OCI-LY3 (cell line): ENCODE data around the gene L3MBTL4.
"Not testable (repeated sequence)": the region's sequence is repeated elsewhere in the genome, so short reads cannot be mapped to it uniquely, and the experiment has no call there.

Experiments
- H2AFZ ChIP-seq: fragments of 200-600, 300-600 bp; shearing (Covaris generic); 2 replicates; pipeline ENCODE4 v1.6.0; 2014; ENCODE audit warnings: antibody characterized with exemption, low read depth, low read length
- H3K27ac ChIP-seq: fragments of 200-600, 300-600 bp; sonication (generic); 2 replicates; pipeline ENCODE4 v1.5.1; 2014; ENCODE audit warnings: mild to moderate bottlenecking, low read length, moderate library complexity, mixed read lengths
- H3K27me3 ChIP-seq: fragments of 200-600, 300-600 bp; sonication (generic); 2 replicates; pipeline ENCODE4 v1.6.1; 2014; ENCODE audit warnings: low read depth, low read length, mixed read lengths
- H3K36me3 ChIP-seq: fragments of 200-600, 300-600 bp; sonication (generic); replicated peaks from 2 replicates; pipeline ENCODE3; 2014; ENCODE audit warnings: low read depth, low read length, mixed read lengths
- H3K4me1 ChIP-seq: fragments of 300-600, 200-600 bp; sonication (generic); 2 replicates; pipeline ENCODE4 v1.6.1; 2014; ENCODE audit warnings: low read length, mixed read lengths
- H3K4me2 ChIP-seq: fragments of 200-600, 300-600 bp; sonication (generic); 2 replicates; pipeline ENCODE4 v1.6.1; 2014; ENCODE audit warnings: low read length, mixed read lengths
- H3K4me3 ChIP-seq: fragments of 300-600, 200-600 bp; sonication (generic); 2 replicates; pipeline ENCODE4 v1.5.1; 2014; ENCODE audit warnings: antibody characterized with exemption, mild to moderate bottlenecking, low read length, moderate library complexity
- H3K79me2 ChIP-seq: fragments of 300-600, 200-600 bp; shearing (Covaris generic); 2 replicates; pipeline ENCODE4 v1.6.1; 2014; ENCODE audit warnings: mild to moderate bottlenecking, low read length, mixed read lengths
- H3K9ac ChIP-seq: fragments of 300-600, 200-600 bp; shearing (Covaris generic); 2 replicates; pipeline ENCODE4 v1.6.0; 2014; ENCODE audit warnings: mild to moderate bottlenecking, low read length, moderate library complexity
- H3K9me3 ChIP-seq: fragments of 200-600, 300-600 bp; shearing (Covaris generic); 2 replicates; pipeline ENCODE4 v1.6.1; 2014; ENCODE audit warnings: low read length, mixed read lengths; ENCODE audit not compliant: insufficient read depth
- H4K20me1 ChIP-seq: fragments of 200-600, 300-600 bp; sonication (generic); 2 replicates; pipeline ENCODE4 v1.6.1; 2016; ENCODE audit warnings: low read length, mixed read lengths; ENCODE audit not compliant: insufficient read depth
- CTCF ChIP-seq: fragments of 200-600, 300-600 bp; sonication (generic); IDR thresholded peaks from 2 replicates; pipeline ENCODE4 v1.5.1; 2014; ENCODE audit warnings: antibody characterized with exemption, low read length, low read depth
- EZH2phosphoT487 ChIP-seq: fragments of 200-600 bp; shearing (Covaris generic); IDR thresholded peaks from 2 replicates; pipeline ENCODE4 v1.6.1; 2018; ENCODE audit warnings: antibody characterized with exemption, mixed run types, low read depth

The L3MBTL4 gene

GRCh38 chr18:6052449-6052913 lies 362.2 kb downstream of the L3MBTL4 start:
- H3K9ac ChIP-seq, result no peak overlapping the region
- no peaks in the 10 kb centered on the region for H3K9me3 ChIP-seq
- H3K27ac ChIP-seq, result no peak overlapping the region
- no peaks in the 10 kb centered on the region for H3K79me2 ChIP-seq
- H4K20me1 ChIP-seq, result no peaks in the 10 kb centered on the region
- no peak overlapping the region for H2AFZ ChIP-seq
- H3K36me3 ChIP-seq, result no peaks in the 10 kb centered on the region
- H3K4me1 ChIP-seq, result no peaks in the 10 kb centered on the region
- no peaks in the 10 kb centered on the region for H3K27me3 ChIP-seq
- no peak overlapping the region for H3K4me2 ChIP-seq
- no peak overlapping the region for H3K4me3 ChIP-seq
- TF ChIP-seq CTCF, result no peak
- TF ChIP-seq EZH2phosphoT487, result no peak

GRCh38 chr18:6047596-6047995 lies 367.1 kb downstream of the L3MBTL4 start:
- H3K79me2 ChIP-seq, H3K9me3 ChIP-seq, H4K20me1 ChIP-seq, H2AFZ ChIP-seq, H3K4me2 ChIP-seq, H3K27ac ChIP-seq, H3K4me1 ChIP-seq, H3K36me3 ChIP-seq, H3K27me3 ChIP-seq, H3K9ac ChIP-seq, H3K4me3 ChIP-seq: not testable (repeated sequence)

GRCh38 chr18:6044773-6045172 lies 369.9 kb downstream of the L3MBTL4 start:
- no peak overlapping the region for H2AFZ ChIP-seq
- H3K4me1 ChIP-seq, result no peaks in the 10 kb centered on the region
- no peak overlapping the region for H3K4me3 ChIP-seq
- H4K20me1 ChIP-seq, result no peaks in the 10 kb centered on the region
- no peaks in the 10 kb centered on the region for H3K27me3 ChIP-seq
- H3K36me3 ChIP-seq, result no peaks in the 10 kb centered on the region
- no peak overlapping the region for H3K9ac ChIP-seq
- H3K27ac ChIP-seq, result no peak overlapping the region
- no peak overlapping the region for H3K4me2 ChIP-seq
- no peaks in the 10 kb centered on the region for H3K79me2 ChIP-seq
- TF ChIP-seq CTCF (no peak), EZH2phosphoT487 (no peak)
- no peaks in the 10 kb centered on the region for H3K9me3 ChIP-seq

GRCh38 chr18:6044319-6044718 lies 370.4 kb downstream of the L3MBTL4 start:
- Histone ChIP-seq H3K27me3 (no peaks in the 10 kb centered on the region), H3K79me2 (no peaks in the 10 kb centered on the region), H3K27ac (no peak overlapping the region), H3K9ac (no peak overlapping the region), H3K4me3 (no peak overlapping the region), H2AFZ (no peak overlapping the region), H3K4me2 (no peak overlapping the region), H3K36me3 (no peaks in the 10 kb centered on the region), H3K9me3 (no peaks in the 10 kb centered on the region), H3K4me1 (no peaks in the 10 kb centered on the region), H4K20me1 (no peaks in the 10 kb centered on the region)
- TF ChIP-seq CTCF (no peak), EZH2phosphoT487 (no peak)

GRCh38 chr18:6039055-6039454 lies 375.7 kb downstream of the L3MBTL4 start:
- H3K27ac ChIP-seq, result no peak overlapping the region
- H3K4me3 ChIP-seq, result no peak overlapping the region
- H4K20me1 ChIP-seq, result no peaks in the 10 kb centered on the region
- H3K79me2 ChIP-seq, result no peaks in the 10 kb centered on the region
- H3K4me1 ChIP-seq, result no peaks in the 10 kb centered on the region
- H3K9me3 ChIP-seq, result no peaks in the 10 kb centered on the region; the same call in 1 of the 2 replicates
- no peak overlapping the region for H3K9ac ChIP-seq
- no peaks in the 10 kb centered on the region for H3K27me3 ChIP-seq
- H3K4me2 ChIP-seq, result no peak overlapping the region
- no peak for TF ChIP-seq CTCF
- H3K36me3 ChIP-seq, result no peaks in the 10 kb centered on the region
- H2AFZ ChIP-seq, result no peak overlapping the region
